Stimulated activated CD8-positive, alpha-beta memory T cell treated with anti-CD3 and anti-CD28 coated beads, Interleukin-12 subunit alpha, Interleukin-12 subunit beta, amount 100 ng/mL, for 24 hours (primary cell): Measurements from ENCODE around the gene MTNR1A.

Source experiments
- DNase-seq: peaks from one replicate; pipeline ENCODE4 v3.0.0-alpha.2; 2020; ENCODE audit errors: extremely low read depth

The MTNR1A gene

DNA sequence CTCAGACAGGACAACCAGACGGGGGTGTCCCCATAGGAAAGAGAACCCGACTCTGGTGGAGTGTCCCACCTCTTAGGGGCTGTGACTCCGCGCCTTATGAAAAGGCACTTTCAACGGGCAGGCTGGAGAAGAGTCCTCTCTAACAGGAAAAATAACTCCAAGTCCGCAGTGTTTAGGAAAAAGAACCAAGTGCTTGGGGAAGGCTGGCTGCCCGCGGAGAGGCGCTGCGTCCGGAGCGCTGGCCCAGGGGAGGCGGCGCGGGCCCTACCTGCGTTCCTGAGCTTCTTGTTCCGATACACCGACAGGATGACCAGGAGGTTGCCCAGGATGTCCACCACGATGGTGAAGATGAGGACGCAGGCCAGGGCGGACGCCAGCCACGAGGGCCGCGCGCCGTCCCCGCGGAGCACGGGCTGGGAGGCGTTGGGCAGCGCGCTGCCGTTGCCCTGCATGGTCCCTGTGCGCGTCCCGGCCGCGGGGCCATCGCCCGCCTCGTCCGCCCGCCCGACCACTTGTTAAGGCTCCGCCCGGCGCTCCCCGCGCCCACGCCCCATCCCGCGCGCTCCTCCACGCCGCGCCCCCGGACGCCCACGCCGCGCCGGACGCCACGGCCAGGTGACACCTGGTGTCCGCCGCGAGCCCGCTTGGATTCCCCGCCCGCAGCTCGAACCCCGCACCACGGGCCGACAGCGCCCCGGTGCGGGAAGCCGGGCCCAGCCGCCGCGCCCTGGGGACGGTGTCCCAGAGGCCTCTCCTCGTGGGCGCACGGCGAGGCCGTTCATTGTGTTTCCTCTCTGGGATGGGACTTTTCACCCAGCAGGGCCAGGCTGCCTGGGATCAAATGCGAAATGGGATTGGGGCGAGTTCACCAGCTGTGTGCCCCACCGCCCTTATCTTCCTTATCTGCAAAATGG, at the start of gene MTNR1A:
Gene MTNR1A, minus strand, starts transcription at position 654 of the 914 bp plus-strand sequence. Its CDS starts 202 bp downstream, at position 452.
- no peak for DNase-seq

DNA sequence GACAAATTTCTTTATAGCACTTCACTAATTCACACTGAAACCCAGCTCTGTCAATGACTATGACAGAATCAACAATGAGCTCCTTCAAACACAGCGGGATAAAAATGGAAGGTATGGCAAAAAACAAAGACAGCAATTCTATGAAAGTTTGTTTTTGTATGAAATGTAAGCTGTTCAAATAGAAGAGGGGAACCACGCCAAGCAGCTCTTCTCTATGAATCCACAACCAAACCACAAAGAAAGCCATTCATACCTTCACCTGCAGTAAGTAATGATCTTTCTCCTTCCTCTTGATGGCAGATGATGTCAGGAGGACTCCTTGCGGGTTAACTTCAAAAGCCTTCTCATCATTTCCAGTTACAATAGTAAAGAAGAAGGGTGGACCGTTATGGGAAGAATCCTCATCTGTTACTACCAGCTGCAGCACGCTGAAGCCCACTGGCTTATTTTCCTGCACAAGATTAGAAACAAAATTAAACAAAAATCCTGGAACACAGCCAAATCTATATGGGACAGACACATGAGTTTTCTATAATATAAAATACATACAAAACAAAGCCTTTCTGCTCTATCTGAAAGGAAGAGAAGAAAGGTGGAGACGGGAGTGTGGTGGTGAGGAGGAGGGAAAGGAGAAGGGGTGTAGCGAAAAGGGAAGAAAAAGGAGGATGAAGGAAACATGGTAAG, 48.9 kb upstream of the MTNR1A start:
- DNase-seq, result no peak

DNA sequence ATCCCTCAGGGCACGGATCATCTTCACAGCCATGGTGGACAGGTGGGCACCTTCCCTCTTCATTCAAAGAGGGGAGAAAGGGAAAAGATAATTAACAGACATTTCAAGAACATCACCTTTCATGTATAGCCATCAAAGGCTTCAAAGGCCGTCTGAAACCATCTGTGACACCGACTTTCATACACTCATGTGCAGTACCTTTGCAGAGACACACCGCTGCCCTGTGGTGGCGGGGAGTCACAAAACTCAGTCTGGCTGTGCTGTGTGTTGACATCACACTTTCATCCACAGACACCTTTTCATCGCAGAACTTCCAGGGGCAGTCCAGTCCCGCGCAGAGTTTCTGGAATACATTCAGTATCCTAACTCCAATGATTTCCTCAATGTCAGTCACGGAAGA, 47.6 kb upstream of the MTNR1A start:
- DNase-seq, result no peak

DNA sequence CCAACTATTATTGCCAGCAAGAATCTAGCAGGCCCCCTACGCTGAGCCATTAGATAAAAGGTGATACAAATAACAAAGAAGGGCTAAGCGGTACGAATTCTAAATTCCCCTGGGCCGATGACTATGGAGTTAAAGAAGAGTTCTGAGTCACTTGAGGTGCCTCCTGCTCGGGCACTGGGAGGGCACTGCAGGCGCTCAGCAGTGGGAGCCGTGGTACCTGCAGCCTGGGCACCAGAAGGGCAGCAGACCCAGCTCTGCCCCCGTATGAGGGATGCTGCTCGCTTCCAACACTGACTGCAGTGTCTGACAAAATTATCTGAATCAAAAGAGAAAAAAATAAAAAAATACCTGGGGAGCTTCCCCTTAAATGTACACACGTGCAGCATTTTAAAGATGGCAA, 44.1 kb upstream of the MTNR1A start:
- no peak for DNase-seq

DNA sequence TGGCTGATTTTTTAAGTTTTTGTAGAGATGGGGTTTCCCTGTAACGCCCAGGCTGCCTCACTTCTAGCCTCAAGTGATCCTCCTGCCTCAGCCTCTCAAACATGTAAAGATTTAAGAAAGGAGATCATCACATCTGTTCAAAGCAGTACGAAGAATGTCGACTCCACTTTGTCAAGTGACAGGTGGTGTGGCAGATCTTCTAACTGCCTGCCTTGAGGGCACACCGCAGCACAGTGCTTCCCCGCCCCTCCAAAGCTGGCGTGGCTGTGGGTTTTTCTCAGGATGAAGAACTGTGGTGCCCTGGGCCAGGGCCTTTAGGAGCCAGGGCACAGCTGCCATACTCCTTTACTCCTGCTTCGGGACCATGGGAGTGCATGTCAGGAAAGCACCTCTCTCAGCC, 43.3 kb upstream of the MTNR1A start:
- DNase-seq, result no peak

DNA sequence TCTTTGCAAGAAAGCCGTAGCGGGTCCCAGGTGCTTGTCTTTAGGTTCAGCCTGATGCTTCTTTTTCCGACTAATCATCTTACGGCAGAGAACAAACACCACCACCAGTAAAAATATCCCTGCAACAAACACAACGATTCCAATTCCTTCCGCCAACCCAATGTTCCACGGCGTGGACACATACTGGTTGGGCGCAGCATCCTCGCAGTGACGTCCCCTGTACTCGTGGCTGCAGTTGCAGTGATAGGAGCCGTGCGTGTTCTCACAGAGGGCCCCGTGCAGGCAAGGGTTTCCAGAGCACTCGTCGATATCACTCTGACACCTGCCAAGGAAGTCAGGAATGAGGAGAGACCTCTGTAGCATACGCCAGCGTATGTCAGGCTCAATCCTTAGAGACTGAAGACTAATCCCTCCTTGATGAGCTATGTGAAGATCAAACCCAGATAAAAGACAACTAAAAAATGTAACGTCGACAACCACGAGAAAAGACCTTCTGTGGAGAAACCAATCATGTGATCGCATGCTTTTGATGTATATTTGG, 41.6 kb upstream of the MTNR1A start:
- no peak for DNase-seq

DNA sequence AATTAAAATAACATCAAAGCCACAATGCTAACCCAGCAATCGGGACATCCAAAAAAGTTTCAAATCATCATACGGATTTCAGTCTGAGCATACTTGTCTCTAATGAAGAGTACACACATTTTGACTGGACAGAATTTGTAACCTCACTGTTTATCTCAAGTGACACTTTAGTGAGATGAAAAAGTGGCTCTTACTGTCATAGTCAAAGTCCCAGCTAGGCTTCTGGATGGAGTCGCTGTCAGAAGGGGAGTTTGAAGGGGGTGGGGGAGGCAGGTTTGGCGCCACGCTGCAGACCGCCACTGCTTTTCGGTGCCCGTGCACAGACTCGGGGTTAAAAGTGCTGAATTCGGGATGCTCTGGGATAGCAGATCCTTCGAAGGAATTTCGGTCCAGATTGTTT, 41.0 kb upstream of the MTNR1A start:
- no peak for DNase-seq

DNA sequence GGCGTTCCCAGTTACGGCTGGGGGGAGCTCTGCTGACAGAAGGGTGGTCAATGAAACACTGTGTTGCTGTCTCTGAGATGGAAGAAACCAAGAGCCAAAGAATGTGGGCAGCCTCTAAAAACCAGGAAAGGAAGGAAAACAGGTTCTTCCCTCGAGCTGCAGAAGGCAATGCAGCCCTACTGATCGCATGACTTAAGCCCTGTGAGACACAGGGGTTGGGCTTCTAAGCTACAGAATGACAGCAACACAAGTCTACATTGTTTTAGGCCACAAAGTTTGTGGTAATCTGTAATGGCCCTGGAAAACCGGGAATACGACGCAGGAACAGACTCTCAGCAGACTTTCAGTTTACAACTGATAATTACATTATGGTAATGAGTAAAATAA, 38.2 kb upstream of the MTNR1A start:
- no peak for DNase-seq

DNA sequence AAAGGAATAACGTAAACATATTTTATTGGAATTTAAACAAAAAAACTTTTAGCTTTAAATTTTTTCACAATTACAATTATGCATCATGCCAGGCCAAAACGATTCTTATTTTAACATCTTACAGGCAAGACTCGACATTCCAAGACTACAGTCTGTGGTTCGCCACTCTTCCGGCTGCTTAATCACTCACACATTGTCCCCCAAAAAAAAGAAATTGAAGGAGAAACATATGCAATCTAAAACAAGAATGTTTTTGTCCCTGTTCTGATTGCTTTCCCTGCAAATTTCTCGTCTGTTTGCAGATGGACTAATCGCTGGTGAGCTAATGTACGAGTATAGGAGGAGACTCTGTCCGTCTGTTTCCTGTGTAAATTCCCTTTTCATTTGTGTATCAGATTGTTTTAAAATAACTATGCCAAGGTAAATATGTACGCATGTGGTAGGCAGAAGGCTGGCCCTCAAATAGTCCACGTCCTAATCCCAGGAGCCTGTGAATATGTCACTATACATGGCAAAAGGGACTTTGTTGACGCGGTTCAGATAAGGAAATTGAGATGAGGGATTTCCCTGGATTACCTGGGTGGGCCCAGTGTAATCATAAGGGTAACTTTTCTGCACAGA, 37.7 kb upstream of the MTNR1A start:
- no peak for DNase-seq

DNA sequence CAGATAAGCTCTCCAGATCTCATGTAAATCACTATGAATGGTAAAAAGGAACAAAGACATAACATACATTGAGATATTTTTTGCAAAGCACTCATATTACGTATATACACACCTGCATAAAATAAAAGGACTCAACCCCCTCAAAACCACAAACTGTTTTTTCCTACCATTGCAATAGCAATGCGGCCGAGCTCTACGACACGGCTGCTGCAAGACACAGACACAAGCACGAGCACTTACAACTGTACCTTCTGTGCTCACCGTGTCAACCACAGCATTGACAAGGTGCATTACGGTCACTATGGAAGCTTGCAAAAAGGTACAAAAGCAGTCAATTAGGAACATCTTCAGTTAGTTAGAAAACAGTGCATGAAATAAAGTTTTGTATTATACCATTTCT, 37.1 kb upstream of the MTNR1A start:
- DNase-seq, result no peak

DNA sequence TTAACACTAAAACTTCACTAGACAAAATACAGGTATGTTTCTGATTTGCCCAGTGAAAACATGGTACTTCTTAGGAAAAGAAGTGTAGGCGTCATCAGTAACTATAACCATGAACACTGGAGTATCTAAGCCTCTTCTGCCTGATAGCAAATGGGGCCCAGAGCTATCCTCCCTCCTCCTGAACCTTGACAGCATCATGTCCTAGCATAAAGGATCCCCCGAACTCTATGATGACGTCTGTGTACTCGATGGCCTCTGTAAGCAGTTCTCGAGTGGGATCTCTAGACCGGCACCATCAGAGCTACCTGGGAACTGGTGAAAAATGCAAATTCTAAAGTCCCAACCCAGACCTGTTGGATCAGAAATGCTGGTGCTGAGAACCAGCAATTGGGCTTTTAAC, 36.3 kb upstream of the MTNR1A start:
- DNase-seq, result no peak

DNA sequence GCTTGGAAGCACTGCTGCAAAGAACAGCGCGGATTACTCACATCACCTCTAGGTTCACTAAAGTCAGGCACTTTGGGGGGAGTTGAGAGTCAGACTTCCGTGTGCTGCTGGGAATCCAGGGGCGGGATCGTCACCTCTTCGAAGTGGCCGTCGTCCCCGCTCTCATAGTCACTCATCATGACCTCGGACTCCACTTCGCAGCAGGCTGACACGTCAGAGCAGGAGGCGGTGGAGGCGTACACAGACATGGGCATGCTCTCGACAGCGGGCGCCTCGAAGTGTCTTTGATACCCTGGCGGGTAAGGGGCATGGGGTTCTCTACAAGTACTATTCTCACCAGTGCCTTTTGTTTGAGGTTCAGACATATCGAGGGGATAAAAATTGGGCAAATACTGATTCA, 33.1 kb upstream of the MTNR1A start:
- DNase-seq, result no peak

DNA sequence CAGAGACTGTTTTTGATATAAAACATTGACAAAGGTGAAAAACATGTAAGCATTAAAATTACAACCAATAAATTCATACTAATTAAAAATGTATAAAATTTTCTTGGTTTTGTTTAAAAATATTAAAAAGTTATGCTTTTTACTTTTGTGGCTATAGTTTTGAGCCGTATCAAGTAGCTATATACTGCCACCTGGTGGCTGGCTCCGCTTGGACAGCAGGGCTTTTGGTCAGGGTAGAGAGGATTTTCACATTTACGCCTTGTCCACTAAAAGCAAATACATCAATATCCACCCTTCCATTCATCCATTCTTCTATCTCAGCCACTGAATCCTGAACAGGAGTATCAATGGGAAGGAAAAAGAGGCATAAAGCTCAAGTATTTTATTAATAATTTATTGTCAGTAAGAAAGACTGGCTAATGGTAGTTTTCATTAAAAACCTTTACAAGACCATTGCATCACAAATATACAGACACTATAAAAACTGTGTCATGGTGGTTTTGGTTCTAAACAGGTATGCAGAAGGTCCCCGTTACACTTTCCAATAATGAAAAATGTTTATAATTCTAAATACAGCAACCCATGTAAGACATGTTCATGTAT, 32.1 kb upstream of the MTNR1A start:
- DNase-seq, result peak; percentile 20

DNA sequence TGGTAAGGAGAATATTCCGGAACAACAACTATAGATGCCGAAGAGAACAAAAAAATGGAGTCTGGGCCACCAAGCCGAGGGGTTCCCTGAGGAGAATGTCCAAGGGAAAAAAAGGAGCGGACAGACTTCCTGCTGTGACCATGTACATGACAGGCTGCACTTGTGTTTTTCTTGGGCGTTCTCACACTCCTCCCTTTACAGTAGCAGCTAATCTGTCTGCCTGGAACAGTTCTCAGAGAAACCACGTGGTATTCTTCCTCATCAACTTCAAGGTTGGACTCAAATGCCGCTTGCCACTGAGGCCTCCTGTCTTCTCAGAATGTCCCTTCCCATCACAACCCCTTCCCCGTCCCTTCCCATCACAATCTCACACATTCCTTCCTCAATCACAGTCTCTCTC, 30.8 kb upstream of the MTNR1A start:
- DNase-seq, result no peak

DNA sequence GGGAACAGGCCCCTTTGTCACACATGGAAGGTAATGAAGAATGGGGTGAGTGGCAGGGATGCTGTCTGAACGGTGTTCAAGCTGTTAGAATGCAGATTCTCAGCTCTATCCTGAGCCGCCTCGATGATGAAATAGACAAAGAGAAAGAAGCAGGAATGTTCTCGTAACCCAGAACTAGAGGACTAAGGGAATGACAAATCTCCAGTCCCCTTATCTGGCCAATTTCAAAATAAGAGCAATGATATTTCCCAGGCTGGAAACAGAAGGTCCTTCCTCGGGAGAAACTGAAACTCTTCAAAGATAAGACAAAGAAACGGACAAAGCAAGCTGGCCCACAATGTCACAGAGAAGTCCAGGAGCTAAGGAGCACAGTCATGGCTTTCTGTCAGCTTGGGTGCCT, 29.5 kb upstream of the MTNR1A start:
- DNase-seq, result no peak

DNA sequence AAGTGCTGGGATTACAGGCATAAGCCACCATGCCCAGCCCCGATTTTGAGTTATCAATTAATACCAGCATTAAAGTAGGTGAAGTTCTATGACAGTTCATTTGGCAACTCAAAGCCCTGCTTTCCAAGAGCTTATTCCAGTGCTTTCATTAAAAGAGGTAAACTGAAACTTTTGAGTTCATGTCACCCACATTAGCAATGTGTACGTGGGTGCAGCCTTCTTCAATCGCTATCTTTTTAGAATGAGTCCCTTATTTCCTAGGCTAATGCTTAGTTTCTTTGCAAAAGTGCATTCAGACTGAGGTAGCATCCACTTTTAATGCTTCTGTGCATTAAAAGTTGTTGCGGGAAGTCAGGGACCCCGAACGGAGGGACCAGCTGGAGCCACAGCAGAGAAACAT, 26.1 kb upstream of the MTNR1A start:
- no peak for DNase-seq

DNA sequence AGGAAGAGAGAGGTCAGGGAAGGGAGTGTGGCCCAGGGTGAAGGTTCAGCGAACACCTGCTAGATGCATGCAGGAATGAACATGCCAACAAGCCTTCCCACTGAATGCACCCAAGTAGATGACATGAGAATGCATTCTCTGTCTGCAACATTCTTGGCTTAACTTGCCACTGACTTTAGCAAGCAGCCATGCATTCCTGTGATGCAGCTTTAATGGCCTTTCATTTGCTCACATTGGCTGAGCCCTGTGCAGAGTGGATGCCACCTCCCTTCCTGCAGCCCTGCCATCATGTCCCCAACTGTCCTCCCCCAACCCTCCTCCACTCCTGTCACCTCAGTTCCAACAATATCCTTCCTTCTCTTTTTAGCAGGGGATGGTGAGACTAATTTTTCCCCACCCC, 25.3 kb upstream of the MTNR1A start:
- DNase-seq, result no peak

DNA sequence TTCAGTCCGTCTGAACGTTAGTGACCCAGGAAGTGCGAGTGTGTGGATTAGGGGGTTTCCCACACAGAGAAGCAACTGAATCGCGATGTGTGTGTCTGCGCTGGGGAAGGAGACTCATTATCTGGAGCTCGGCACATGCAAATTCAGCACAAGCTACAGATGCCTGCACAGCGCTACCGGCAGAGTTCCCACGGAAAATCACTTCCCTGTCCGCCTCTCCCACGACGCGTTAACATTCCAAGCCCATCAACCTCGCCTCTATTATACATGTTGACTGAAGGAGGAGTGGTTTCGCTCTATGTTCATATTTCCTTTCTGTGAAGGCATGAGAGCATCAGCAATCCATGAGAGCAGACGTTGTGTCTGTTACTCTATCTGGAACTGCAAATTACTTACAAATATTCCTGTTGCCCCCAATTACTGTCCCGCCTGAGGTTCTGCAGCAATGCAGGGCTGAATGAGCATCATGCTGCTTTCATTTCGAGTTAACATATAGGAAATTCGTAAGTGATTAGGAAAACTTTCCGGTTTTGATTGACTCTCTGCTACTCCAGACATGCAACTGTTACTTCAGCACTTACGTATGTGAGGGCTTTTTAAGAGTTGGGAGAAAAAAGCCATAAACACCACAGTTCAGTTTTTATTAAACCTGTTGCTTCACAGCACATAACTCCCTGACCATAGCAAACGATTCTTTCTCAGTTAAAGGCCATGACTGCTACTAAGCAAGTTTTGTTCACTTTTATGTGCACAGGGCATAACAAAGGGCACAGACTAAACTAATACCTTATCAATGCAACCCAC, 15.0 kb upstream of the MTNR1A start:
- no peak for DNase-seq

DNA sequence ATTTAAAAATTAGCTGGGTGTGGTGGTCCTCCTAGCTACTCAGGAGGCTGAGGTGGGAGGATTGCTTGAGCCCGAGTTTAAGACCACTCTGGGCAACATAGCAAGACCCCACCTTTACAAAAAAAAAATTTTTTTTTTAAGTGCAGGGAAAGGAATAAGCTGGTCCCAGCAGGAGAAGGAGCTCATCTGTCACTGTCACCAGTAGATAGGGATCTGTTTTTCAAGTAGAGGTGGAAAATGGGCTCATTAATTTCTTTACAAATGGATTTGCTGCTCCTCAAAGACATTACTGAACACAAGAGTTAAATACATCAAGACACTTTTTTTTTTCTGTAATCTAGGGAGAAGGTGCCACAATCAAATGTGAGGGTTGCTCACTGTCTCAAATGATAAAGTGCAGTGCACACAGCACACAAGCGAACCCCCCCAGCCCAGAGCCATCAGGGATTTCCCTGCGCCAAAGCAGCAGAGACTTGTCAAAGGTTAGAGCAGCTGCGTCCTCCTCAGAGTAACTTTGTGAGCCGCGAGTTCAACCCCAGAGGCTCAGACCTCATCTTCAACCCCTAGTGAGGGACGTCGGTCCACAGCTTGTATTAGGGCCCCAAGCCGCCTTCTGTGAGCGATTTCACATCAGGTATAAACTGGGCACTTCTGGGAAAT, 14.3 kb upstream of the MTNR1A start:
- DNase-seq, result no peak

DNA sequence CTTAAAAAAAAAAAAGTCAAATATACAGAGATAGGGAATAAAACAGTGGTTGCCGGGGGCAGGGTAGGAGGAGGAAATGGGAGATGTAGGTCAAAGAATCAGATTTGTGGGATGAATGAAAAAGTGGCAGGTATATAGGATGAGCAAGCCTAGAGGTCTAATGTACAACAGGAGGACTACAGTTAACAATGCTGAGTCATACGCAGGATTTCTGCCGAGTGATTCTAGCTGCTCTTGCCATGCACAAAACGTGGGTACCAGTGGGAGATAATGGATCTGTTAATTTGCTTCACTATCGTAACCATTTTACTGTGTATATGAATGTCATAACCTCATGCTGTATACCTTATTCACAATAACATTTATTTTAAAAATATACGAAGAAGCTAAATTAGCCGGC, 10.7 kb upstream of the MTNR1A start:
- DNase-seq, result no peak

DNA sequence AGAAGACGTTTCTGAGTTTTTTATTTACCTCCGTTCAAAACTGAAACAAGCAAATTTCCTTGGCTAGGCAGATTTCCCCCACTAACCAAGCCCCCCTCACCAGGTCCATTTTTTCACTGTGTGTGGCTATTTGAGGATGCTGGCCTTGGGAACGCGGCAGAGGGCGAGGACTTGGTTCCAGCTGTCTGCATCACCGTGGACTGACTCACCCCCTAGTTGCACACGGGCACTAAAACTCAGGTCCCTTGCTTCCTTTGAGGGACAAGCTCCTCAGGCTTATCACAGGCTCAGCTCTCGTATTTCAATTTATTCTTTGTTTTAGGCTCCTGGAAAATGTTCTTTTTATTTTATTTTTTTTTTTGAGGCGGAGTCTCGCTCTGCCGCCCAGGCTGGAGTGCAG, 8.4 kb upstream of the MTNR1A start:
- no peak for DNase-seq
